H1 (cell line): ENCODE results near the gene THEM5.

ENCODE experiments used
- JUN ChIP-seq: IDR thresholded peaks from 2 replicates; pipeline ENCODE4 v1.6.1; 2011; ENCODE audit warnings: low read depth, mild to moderate bottlenecking, improper control_type of control experiment, low read length
- POLR2A ChIP-seq, 2 experiments: IDR thresholded peaks; 1 replicate in 1 of 2; 2 replicates in 1 of 2; pipeline ENCODE4 v1.6.1; 2011; ENCODE audit warnings: low read depth in 2 of 2, low read length in 2 of 2, mild to moderate bottlenecking in 2 of 2; ENCODE audit errors: control extremely low read depth in 1 of 2
- TAF1 ChIP-seq: IDR thresholded peaks from 2 replicates; pipeline ENCODE4 v1.6.1; 2011; ENCODE audit warnings: mild to moderate bottlenecking, low read depth, low read length
- TCF12 ChIP-seq: IDR thresholded peaks from 2 replicates; pipeline ENCODE4 v1.6.1; 2011; ENCODE audit warnings: low read depth, mild to moderate bottlenecking, low read length
- TF ChIP-seq, protein P1 (sequence below), 3 experiments: IDR thresholded peaks; 1 replicate in 2 of 3; 2 replicates in 1 of 3; pipeline versions ENCODE4 v1.5.1 to v1.6.1; 2011; ENCODE audit warnings: low read length in 3 of 3, mild to moderate bottlenecking in 3 of 3, inconsistent platforms in 2 of 3, low read depth in 1 of 3, moderate library complexity in 1 of 3; ENCODE audit not compliant: insufficient read depth in 1 of 3; ENCODE audit errors: control extremely low read depth in 1 of 3

DNA sequence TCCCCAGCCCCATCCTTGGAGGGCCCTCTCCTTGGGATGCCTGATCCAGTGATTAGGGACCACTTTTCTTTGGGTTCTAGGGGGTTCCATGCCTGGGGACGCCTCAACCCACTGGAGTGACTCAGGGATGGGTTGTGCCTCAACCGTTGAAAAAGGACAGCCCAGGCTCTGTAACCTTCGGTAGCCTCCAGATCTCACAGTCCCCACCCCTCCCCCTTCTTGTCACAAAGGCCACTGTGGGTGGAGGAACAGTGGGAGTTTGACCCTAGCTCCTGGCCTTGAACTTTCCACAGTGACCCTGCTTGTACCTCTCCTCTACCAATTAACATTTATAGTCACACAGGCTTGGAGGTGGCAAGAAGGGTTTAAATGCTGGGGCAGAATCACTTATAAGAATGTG, 19.3 kb downstream of the THEM5 start:
- TF ChIP-seq, protein P1, sequence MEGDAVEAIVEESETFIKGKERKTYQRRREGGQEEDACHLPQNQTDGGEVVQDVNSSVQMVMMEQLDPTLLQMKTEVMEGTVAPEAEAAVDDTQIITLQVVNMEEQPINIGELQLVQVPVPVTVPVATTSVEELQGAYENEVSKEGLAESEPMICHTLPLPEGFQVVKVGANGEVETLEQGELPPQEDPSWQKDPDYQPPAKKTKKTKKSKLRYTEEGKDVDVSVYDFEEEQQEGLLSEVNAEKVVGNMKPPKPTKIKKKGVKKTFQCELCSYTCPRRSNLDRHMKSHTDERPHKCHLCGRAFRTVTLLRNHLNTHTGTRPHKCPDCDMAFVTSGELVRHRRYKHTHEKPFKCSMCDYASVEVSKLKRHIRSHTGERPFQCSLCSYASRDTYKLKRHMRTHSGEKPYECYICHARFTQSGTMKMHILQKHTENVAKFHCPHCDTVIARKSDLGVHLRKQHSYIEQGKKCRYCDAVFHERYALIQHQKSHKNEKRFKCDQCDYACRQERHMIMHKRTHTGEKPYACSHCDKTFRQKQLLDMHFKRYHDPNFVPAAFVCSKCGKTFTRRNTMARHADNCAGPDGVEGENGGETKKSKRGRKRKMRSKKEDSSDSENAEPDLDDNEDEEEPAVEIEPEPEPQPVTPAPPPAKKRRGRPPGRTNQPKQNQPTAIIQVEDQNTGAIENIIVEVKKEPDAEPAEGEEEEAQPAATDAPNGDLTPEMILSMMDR (IDR thresholded peaks at IDR 0.05; ENCODE audit: control extremely low read depth in 1 of 3, insufficient read depth in 1 of 3, low read depth in 1 of 3, low read length in 3 of 3): no peak
- TF ChIP-seq TCF12 (no peak), POLR2A (IDR thresholded peaks at IDR 0.05; ENCODE audit: control extremely low read depth in 1 of 2, low read depth in 2 of 2, low read length in 2 of 2) (no peak), TAF1 (no peak), JUN (no peak)
